Upper lobe of left lung (tissue), 4 donors: ENCODE measurements around the gene OSBPL2.

Experiments
- EP300 ChIP-seq, 4 donors: sonication (generic); formaldehyde crosslinking; IDR thresholded peaks; one replicate each; pipeline ENCODE4 v1.5.1; 2017; ENCODE audit warnings: antibody characterized with exemption in 4 of 4, control low read depth in 2 of 4
- TF ChIP-seq, protein P1 (sequence below), 6 experiments: fragments of 450-650 bp in 4 of 6; fragments of 200-600 bp in 2 of 6; sonication (generic) in 2 of 6; IDR thresholded peaks; one replicate each; pipeline ENCODE4 v1.5.1; 2016 to 2019; ENCODE audit warnings: antibody characterized with exemption in 6 of 6

DNA sequence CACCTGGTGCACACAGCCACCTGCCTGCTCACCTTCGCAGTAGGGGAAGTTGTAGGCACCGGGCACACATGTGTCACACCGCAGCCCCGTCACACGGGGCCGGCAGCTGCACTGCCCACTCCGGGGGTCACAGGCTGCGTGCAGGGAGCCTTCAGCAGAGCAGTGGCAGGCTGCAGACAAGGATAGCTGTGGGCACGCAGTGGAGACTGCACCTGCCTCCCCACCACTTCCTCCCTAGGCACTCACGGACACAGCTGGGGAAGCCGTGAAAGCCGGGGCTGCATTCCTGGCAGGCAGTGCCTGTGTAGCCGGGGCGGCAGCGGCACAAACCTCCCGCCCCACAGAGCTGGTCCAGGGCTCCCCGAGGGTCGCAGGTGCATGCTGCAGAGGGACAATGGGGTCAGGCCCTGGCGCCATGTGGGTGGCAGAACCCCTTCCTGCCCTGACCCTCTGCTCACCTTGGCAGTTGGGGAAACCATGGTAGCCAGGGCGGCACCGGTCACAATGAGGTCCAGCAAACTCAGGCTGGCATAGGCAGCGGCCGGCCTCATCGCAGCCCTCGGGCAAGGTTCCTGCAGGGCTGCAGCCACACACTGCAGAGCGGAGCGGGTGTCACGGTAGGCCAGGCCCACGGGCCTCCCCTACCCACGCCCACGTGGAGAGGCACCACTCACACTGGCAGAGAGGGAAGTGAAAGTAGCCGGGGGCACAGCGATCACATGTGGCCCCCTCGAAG lies 99.4 kb downstream of the OSBPL2 start:
- TF ChIP-seq, protein P1, sequence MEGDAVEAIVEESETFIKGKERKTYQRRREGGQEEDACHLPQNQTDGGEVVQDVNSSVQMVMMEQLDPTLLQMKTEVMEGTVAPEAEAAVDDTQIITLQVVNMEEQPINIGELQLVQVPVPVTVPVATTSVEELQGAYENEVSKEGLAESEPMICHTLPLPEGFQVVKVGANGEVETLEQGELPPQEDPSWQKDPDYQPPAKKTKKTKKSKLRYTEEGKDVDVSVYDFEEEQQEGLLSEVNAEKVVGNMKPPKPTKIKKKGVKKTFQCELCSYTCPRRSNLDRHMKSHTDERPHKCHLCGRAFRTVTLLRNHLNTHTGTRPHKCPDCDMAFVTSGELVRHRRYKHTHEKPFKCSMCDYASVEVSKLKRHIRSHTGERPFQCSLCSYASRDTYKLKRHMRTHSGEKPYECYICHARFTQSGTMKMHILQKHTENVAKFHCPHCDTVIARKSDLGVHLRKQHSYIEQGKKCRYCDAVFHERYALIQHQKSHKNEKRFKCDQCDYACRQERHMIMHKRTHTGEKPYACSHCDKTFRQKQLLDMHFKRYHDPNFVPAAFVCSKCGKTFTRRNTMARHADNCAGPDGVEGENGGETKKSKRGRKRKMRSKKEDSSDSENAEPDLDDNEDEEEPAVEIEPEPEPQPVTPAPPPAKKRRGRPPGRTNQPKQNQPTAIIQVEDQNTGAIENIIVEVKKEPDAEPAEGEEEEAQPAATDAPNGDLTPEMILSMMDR (IDR thresholded peaks at IDR 0.05): no peak
- no peak for TF ChIP-seq EP300 (IDR thresholded peaks at IDR 0.05)
